T-helper 22 cell (primary cell): ENCODE measurements around the gene ZNF143.

ENCODE experiments used
- DNase-seq: peaks from one replicate; pipeline ENCODE4 v3.0.0-alpha.2; 2020; ENCODE audit warnings: low read depth

The ZNF143 gene

DNA sequence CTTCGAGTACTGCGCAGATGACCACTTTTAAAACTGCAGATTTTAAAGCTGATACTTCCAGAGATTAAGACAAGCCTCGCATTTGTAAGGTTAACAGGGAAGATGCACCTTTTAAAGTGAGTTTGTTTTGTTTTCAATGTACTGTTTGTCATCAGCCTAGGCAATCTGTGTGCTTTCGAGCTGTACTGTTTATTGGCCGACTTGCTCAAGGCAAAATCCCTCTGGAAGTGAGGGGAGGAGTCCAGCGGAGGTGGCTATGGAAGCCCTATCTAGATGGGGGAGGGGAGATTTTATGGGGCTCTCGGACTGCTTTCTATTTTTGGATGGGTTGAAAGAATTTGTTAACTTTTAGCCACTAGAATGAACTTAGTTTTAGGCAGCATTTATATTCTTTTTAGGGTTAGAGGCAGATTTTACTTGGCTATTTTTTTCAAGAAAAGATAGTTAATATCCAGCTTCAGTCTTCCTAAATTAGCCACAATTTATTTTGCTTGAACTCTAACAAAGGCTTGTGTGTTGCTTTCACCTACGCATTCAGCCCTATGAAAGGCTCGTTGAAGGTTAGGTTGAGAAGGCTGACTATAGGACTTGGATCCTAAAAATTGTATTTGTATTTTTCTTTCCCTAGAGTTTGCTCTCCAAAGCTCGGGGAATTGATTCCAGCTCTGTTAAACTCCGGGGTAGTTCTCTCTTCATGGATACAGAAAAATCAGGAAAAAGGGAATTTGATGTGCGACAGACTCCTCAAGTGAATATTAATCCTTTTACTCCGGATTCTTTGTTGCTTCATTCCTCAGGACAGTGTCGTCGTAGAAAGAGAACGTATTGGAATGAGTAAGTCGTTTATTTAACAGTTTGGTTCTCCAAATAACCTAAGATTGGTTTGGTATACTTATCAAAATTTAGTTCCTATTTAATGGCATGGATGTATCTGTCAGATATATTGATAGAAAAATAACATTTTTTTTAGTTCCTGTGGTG lies 114.7 kb downstream of the ZNF143 start:
- DNase-seq: no peak

DNA sequence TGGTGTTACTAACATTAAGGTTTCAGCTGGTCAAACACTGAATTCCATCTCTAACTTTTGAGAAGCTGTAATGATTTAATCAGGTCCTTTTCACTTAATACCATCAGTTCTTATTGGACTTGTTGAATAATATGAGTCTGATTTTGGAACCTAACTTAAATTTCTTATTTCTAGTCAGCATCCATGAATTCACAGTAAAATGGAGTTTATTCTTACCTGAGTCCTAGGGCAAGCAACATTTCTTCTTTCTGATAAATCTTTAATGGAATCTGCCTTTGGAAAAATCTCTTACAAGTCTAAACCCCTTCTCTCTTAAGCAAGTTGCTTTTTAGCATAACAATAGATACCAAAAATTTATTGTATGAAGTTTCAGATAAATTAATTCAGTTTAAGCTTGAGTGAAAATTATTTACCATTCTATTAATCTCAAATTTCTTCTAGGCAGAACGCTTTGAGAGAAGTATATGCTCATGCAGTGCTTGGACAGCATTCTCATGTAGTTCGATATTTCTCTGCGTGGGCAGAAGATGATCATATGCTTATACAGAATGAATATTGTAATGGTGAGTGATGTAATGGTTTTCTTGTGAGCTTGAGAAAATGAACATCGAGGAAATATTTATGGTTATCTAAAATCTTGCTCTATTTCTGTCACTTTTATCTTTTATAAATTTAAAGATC lies 116.0 kb downstream of the ZNF143 start:
- no peak for DNase-seq

DNA sequence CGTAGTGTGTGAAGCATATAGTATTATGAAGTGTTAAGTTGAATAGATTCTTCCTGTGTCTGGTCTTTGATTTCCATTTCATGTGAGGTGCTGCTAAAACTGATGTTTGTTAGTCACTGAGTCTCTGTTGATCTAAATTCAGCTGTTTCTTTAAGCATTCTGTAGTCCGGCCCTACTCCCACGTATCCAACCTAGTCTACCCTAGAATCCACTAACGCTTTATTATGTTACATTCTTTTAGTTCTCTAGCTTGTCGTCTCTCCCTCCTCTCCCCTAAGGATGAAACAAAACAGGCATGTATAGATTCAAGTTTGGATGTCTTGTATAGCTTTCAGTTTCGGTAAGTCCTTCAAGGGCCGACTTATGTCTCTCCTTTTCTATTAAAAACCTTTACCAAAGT lies 116.7 kb downstream of the ZNF143 start:
- DNase-seq: no peak
